HG03139 (cell line): ENCODE data around the gene GPR87.

Experiments
- ATAC-seq: cut with Tn5 transposase; IDR thresholded peaks from one replicate; pipeline ENCODE4 v1.9.1; 2021; ENCODE audit not compliant: unreplicated experiment

GPR87 gene

DNA sequence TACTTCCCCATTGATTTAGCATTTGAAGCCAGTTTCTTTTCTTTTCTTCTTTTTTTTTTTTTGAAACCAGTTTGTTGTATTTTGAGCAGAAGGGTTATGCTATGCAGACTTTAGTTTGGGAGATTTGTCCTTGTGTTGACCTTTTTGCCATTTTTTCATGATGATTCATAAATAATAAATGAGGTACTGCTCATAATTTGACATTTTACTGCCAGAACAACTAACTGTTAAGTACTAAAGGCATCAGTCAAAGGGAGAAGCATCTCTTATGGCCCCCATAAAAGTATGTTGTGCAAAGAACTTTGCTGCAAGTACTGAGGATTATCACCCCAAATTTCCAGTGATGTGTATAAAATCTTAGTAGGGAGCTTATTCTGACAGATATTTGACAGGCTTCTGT is 1.7 kb upstream of the GPR87 start:
- no peak for ATAC-seq

DNA sequence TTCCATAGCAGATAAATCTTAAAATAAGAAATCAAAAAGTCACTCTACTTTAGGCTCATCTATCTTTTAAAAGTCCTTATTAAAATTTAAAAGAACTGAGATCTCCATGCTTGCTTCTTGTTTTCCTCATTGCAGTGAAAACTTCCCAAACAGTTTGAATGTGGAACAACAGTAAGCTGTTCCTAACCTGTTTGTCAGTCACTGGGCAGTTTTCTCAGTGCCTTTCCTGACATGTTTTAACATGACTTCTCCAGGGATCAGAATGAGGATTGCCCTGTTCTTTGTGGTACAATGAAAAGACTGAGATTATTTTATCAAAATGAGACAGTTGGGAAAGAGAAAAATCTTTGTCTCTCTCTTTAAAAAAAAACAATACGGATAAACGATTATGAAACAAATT is 774 bp downstream of the GPR87 start:
- ATAC-seq = no peak

DNA sequence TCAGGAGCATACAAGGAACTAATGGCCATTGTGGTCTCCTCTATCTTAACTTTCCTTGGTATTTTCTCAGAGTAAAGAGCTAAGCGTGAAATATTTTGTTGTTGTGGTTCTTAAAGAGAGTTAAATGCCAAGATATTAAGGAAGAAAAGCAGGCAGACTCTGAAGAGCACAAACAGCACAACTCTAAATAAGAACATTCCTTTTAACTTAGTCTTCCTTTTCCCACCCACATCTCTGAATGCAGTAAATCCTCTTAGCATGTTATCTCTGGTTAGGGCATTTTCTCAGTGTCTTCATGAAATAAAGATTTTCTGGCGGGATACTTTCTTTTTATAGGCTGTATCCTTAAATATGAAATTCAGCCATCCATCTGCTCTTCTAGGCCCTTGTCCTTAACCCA is 1.5 kb downstream of the GPR87 start:
- no peak for ATAC-seq

DNA sequence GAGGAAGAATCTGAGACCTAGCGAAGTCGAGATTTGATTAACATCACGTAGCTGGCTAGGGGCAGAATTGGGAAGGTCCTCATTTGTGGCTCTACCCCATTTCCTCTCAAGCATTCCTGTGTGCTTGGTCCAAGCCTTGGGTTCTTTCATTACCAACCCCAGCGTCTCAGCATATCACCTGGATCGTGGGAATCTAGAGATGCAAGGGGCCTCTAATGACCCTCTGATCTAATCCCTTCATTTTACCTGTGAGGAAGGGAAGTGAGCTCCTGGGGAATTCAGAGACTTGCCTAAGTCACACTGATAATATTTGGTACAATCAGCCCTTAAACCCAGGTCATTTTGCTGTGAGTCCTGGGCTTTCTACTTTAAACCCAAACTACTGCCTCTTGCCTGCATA is 2.0 kb downstream of the GPR87 start:
- no peak for ATAC-seq

DNA sequence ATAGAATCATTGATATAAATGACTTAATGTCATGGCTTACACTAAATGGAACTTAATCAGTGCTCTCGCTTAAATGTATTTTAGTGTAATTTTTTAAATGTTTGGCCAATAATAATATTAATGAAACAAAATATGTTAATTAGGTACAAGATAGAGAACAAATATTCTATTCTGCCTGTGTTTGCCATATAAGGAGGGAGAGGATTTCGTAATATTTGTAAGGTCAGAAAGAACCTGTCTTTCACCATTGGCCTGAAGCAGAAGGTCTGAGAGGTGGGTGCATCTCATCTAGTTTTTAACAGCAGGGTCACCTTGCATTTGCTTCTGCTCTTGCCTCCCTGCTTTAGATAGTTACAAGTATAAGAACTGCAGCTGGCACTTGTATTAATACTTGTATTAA is 2.5 kb downstream of the GPR87 start:
- no peak for ATAC-seq

DNA sequence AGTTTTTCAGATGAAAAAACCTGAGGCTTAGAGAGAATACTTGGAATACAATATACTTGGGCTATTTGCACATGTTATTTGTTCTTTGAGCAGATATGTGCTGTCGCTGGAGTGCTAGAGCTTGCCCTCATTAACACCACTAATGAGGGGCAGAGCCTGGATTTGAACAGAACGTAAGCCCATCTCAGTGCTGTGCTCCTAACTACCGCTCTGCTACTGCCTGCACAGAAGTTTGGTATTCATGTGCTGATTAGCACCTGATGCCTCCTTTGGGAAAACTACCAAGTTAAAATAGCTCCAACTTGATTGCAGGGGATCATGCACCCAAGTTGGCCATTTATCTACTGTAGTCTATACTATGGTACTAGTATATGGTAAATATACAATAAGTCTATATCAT is 3.6 kb downstream of the GPR87 start:
- ATAC-seq = no peak

DNA sequence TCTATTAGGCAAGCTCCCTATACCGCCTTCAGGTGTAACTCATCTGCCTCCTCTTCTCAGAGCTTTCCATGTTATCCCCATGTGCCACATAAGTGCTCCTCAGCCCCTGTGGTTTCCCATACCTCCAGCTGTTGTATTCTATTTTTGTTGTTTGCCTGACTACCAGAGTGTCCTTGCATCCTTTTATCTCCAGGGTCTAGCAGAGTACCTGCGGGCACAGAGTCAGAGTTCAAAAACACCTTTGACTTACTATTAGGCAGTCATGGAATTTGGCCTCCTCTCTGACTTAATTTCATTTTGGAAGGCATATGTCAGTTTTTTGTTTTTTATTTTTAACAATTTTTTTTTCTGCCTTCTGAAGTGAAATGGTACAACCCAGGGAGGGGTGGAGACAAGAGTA is 7.1 kb downstream of the GPR87 start:
- ATAC-seq = no peak

DNA sequence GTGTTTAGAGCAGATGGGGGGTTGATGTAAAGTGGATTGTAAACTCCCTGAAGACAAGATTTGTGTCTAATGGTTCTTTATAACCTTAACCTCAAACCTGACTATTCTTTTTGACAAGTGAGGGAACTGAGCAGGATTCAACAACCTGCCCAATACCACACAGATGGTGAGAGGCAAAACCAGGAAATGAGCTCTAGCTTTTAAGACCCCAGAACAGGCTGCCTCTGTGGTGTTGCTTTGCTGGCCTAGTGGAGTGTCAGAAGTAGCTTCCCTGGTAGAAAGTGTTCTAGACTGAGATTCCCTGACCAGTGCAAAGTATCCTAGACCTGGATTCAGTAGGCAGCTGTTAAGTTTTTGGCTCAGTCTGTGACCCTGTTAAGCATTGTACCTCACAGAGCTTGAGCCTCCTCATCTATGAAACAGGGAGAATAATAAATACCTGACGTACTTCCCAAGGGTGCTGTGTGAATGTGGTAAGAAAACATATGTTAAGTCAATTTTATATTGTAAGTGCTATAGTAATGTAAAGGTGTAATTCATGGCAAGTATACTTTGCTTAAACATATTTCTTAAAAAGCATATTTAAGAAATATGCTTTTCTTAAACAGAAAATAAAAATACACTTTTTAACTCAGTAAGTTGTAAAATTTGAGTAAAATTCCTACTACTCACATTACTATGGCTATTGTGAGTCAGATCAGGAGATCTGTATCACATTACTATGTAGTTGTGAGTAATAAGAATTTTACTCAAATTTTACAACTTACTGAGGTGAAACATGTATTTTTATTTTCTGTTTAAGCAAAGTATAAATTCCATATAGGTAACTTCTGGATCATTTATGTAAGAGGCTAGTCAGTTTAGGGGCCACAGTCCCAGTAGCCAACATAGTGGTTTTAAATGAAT is 8.8 kb downstream of the GPR87 start:
- no peak for ATAC-seq

DNA sequence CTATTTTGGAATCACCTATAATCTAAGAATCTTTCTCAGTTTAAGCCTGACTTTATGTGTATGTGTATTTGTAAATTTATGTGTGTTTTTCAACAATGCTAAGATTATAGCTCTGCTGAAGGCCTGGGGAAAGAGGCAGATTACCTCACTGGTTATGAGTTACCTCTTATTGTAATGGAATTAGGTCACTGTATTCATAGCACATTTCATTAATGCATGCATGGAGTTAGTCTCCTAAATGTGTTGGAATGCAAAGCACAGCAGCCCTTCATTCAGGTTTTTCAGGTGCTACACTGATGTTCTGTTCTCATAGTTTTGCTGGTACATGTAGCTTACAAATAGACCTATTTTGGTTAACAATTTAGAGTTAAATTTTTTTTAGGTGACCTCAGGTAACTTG is 9.5 kb downstream of the GPR87 start:
- no peak for ATAC-seq

DNA sequence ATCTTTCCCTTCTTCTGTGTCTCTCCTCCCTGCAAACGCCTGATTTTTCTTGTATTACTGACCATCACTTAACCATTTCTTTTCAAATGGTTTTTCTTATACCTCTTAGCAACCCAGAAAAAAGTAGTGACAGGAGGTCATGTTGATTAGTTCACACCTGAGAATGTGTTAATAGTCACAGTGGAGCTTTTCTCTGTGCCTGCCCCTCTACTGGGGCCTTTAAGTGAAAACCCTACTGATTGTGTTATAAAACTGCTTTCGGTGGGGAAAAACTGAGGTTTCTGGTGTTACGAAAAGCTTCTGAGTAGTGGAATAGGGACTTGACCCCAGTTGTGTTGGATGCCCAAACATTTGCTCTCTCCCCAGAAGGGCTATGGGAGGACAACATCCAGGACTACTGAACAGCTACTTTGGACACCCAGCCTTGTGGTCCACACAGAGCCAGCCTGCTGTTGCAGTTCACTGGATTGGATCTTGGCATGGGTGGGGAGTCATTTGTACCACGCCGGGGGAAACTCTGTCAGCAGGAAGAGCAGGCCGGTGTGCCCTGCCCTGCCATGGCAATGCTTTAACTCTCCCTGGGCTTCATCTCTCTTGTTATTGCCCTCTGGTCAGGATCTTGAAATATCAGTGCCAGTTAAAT is 10.3 kb downstream of the GPR87 start:
- ATAC-seq = no peak

DNA sequence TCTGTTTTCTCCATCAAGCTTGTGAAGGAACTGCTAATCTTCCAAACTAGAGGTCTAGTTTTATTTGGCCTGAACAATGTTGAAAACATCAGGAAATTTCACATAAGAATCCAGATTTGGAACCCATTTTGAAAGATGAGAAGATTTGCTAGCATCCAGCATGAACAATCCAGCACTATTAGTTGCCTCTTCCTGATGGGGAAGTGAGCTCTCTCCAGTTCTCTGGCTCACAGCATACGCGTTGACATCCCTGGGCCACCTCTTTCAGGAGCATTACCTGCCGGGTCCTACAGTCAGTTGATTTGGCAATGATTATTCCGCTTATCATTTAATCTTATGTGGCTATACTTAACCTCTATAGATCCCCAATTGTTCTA is 10.9 kb downstream of the GPR87 start:
- ATAC-seq = no peak

DNA sequence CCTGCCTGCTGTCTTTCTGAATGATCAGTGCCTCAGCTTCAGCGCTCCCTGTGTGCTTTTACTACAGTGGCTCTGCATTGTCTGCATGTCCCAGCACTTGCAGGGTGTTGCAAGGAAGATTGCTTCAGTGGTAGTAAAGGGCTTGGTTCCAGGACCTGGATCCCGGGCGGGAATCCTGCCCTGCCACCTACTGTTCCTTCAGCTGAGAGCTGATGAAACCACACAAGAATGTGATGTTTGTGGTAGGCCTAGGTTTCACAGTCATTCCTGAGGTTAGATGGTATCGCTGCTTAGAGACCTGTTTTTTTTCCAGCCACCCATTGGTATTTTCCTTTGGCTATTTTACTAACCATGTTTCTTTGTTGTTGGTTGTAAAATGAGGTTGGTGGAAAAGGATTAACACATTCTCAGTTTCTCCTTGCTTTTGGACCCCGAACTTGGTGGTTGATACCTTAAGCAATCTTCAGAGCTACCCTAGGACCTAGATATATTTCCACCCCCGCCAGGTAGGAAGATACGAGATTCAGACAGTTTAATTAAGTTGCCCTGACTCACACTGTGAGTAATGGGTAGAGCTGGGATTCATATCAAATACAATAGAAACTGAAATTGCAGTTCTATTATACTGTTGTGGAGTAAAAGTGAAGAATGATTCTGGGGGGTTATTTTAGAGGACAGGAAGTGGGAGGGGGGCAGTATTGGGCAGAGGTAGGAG is 11.4 kb downstream of the GPR87 start:
- ATAC-seq = no peak

DNA sequence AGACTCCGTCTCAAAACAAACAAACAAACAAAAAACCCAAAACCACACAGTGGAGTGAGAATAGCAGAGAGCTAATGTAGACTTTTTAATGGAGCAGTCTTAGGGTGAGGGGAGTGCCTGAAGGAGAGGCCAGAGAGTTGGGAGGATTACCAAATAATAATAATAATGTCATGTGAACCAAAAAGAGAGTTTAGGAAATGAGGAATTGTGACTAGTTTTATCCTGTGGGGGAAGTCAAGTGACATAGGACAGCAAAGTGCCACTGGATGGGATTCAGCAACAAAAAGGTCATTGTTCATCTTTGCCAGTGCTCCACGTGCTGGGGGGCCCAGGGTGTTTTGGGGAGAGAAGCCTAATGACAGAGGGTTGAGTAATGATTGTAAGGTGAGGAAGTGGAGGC is 12.9 kb downstream of the GPR87 start:
- ATAC-seq = no peak

DNA sequence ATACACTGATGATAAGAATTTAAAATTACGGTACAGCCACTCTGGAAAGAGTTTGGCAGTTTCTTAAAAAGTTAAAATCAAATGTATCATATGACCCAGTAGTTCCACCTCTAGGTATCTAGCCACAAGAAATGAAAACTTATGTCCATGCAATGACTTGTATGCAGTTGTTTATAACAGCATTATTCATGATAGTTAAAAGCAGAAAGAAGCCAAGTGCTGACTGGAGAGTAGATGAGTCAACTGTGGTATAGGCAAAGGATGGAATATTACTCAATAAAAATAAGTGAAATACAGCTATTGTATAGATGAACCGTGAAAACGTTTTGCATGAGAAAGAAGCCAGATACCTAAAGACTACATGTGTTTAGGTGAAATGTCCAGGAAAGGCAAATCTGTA is 14.8 kb downstream of the GPR87 start:
- no peak for ATAC-seq

DNA sequence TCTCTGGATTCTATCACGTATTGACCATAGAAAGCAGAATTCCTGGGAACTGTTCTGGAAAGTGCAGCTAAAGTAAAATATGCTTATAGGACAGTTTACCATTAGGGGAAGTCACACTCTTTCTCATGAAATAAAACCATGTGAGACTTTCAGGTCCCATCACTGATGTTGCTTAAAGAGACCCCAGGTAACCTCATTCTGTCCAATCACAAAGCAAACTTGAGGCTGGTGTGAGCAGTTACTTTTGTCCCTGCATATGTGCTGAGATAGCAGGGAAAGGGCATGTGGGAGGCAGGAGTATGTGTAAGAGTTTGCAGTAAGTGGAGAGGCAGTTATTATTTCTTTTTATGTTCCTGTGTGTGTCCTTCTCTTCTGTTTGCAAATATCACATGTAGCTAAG is 16.1 kb downstream of the GPR87 start:
- no peak for ATAC-seq

DNA sequence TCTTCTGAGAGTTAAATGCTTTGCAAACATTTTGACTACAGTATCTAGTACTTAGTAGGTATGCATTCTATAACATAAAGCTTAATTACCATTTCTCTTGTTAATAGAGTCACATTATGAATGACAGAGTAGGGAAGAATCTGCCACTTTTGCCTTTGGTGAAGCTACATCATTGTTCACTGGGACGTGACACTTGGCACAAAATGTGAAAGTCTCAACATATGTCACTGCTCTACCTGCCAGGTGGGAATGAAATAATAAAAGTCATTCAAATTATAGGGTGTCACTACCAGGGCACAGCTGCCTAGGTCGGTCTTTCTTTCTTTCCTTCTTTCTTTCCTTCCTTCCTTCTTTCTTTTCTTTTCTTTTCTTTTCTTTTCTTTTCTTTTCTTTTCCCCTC is 17.6 kb downstream of the GPR87 start:
- ATAC-seq = no peak

DNA sequence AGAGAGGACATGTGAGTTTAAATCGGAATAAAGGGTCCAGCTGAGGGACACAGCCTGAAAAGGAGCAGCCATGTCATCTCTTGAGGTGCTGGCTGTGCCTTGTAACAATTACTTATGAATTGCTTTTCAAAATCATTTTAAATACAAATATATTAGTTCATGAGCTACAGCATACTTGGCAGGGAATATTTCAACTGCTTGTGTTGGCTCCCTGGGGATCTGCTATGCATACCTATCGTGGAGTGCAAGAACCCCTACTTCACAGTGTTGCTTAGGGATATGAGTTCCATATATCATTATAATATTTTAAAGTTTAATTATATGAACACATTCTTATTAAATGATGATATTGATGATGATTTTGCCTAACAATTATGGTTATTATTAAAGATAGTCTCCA is 19.2 kb downstream of the GPR87 start:
- ATAC-seq = no peak

DNA sequence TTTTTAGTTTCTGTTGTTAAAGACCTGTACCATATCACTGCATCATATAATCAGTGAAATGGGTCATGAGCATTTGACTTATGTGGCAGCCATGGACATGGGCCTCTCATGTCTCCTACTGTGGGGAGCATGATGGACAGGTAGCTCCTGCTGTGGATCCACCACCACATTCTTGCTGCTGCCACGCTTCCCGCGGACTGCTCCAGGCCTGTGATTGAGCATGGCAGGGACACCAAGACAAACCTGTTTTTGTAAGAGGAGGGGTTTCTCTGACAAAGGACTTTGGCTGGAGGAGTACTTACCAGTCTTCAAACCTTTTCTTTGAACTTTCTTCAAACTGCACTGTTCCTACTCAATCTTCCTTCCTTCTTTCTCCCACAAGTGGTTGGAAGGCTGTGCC is 20.4 kb downstream of the GPR87 start:
- ATAC-seq = no peak

DNA sequence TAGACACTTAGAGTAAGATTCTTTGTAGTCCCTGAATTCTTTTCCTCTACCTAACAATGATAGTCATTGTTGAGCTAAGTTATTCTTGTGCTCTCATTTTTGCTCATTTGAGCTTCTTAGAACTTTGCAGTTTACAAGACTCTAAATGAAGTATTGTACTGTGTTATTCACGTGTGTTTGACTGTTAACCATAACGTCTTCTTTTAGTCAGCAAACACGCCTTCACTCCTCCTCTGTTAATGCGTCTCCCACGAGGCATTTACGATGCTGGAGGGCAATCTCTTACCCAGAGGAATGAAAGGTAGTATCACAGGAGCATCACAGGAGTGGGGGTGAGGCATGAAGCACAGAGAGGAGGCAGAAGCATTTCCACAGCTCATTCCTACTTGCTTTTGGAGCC is 23.5 kb downstream of the GPR87 start:
- ATAC-seq = no peak

DNA sequence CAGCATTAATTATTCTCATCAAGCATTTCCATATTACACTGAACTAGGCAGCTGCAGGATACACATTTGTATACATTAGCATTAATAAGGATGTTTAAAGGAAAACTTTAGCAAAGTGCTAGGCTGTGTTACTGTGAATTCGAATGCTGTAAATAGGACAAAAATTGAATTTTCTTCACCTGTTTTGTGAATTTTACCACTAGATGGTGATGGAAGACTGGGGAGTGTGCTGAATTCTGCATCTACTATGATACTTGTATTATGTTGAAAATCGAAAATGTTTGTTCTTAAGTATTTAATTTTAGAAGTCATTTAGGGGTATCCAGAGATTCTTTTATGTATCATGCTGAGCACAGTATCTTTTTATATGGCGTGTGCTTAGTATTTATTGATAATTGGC is 25.9 kb downstream of the GPR87 start:
- ATAC-seq = no peak

DNA sequence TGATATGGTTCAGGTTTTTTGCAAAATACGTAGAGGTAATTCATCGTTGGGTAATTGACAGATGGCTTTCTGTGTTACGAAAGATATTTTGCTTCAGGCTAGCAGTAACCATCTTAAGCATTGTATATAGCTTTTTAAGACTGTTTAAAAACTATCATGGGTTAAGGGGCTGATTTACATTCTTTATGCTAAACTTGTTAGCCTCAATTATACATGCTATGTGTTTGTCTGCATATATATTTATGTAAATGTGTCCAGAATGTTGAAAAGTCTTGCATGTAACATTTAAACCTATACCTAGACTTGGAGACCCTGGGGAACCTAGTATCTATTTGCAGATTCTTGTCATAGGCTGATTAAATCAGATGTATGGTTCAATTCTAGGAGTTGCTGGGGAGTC is 27.2 kb downstream of the GPR87 start:
- no peak for ATAC-seq

DNA sequence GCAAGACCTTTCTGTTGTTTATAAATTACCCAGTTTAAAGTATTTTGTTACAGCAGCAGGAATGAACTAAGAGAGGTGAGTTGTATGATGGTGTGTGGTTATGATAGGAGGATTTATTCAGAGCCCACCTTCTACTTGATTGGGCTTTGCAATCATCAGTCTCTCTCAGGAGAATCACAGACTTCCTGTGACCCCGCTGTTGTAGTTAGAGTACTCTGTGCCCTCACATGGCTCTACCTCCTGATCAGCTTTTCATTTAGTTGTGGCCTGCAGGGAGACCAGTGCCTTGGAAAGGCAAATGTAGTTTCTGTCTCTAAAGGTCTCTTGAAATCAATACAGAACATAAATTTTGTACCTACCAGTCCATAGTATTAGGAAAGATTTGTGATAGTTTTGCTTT is 30.7 kb downstream of the GPR87 start:
- ATAC-seq = no peak
